GM12874 (cell line): ENCODE data around the gene NFIC.

ENCODE experiments used
- TF ChIP-seq, protein P1 (sequence below): IDR thresholded peaks from 2 replicates; pipeline ENCODE4 v1.5.1; 2011; ENCODE audit warnings: low read depth, mild to moderate bottlenecking, control low read depth, low read length, moderate library complexity; ENCODE audit not compliant: insufficient read depth

NFIC gene

DNA sequence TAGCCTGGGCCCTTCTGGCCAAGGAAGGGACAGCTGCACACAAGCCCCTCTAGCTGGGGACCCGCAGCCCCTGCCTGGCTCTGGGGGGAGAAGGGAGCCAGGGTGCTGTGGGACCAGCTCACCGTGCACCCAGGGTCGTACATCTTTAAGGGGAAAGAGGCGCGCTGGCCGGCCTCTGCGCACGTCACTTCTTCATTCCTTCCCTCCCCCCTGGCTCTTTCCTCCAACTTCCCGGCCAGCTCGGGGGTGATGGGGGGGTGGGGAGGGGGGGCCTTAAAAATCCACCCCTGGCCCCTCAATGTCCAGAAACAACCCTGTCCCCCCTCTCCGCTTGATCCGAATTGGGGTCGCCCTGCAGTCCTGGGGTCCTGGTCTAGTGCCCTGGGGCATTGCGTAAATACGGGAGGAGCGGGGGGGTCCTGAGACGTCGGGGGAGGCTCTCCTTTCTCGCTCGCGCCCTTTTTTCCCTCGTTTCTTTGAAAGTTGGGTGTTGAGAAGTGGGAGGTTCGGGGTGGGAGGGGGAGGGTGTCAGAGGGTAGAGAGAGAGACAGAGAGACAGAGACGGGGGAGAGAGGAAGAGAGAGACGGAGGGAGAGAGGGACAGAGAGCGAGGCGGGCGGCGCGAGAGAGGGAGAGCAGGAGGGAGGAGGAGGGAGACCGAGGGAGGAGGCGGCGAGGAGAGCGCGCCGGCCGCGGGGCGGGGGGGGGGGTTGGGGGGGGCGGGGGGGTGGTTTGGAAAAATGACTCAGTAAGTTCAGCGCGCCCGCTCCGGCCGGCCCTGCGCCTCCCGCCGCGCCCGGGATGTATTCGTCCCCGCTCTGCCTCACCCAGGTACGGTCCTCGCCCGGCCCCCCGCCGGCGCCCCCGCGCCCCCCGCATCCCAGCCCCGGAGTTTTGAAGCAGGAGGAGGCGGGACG lies at the start of gene NFIC:
TSS of gene NFIC (plus strand) at position 748 of the 917 bp plus-strand sequence. CDS start at position 802, 54 bp downstream.
- TF ChIP-seq, protein P1, sequence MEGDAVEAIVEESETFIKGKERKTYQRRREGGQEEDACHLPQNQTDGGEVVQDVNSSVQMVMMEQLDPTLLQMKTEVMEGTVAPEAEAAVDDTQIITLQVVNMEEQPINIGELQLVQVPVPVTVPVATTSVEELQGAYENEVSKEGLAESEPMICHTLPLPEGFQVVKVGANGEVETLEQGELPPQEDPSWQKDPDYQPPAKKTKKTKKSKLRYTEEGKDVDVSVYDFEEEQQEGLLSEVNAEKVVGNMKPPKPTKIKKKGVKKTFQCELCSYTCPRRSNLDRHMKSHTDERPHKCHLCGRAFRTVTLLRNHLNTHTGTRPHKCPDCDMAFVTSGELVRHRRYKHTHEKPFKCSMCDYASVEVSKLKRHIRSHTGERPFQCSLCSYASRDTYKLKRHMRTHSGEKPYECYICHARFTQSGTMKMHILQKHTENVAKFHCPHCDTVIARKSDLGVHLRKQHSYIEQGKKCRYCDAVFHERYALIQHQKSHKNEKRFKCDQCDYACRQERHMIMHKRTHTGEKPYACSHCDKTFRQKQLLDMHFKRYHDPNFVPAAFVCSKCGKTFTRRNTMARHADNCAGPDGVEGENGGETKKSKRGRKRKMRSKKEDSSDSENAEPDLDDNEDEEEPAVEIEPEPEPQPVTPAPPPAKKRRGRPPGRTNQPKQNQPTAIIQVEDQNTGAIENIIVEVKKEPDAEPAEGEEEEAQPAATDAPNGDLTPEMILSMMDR = no peak

DNA sequence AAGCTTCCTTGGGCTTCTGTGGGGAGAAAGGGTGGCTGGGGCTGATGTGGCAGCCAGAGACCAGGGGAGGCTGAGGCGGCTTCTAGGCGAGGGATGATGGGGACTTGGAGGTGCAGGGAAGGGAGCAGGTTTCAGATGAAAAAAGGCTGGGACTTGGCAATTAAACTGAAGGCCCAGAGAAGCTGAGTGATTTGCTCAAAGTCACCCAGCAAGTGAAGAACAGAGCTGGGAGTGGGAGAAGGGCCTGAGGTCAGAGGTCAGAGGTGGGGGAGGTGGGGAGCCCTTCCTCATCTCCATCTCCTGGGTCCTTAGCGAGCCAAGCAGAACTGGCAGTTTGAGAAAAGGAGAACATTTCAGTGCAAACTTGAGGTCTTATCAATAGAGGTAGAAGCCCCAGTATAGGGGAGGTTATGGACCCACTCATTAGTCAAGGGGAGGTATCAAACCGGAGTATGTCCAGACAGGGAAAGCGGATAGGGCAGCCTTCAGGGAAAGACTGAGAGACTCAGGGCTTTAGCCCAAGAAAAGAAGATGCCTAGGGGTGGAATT lies 49.6 kb upstream of the NFIC start:
- TF ChIP-seq, protein P1 = no peak

DNA sequence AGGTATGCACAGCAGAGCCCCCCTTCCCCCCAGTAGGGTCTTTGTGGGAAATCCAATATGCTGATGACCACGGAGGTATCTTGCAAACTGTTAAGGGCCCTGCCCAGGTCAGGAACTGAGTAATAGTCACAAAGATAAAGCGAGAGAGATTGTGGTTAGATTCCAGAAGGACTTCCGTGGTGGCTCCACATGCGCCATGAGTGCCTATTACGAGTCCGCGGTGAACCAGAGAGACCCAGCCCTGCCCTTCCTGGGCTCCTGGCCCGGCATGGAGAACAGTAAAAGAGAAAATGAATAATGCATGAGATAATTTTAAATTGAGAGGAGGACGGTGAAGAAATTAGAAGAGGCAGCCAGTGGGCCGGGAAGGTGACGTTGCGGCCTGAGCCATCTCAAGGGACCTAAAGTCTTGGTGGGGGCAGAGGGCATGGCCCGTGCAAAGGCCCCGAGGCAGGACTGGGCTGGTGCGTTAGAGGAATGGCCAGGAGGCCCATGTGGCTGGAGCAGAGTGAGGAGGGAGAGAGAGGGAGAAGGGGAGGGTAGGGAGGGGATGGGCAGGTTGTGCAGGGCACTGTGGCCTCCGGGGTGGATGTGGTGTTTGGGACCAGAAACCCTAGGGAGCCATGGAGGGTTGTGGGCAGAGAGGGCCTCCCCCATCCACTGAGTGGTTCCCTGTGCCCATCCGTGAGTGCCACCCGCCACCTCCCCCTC lies 46.6 kb upstream of the NFIC start:
- TF ChIP-seq, protein P1 = no peak

DNA sequence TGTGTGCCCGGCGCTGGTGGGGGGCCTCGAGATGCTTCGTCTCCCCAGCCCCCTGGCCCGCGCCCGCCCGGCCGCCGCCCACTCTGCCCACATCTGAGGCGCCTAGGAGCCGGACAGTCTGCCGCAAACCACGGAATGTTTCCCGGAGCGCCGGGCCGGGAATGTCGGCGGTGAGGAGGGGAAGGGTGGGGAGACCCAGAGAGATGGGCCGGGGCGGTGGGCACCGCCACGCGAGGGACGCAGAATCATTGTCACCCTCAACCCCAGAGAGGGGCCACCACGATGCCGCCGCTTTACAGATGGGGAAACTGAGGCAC lies 46.1 kb upstream of the NFIC start:
- TF ChIP-seq, protein P1 = no peak

DNA sequence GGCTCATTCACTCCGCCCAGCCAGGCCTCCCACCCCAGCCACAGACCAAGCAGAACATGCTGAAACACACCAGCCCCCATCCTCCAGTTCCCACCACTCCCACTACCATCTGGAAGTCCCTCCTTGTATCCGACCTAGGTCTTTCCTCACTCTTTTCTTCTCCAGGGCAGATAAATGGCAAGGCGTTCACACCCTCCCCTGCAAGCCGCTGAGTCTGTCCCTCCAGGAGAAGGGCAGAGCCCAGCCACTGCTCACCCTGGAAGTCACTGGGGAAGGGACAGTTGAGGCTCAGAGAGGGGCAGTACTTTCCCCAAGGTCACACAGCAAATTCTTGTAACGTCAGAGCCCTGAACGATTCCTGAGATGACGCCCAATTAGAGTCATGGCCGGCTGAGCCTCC lies 45.5 kb upstream of the NFIC start:
- TF ChIP-seq, protein P1 = no peak

DNA sequence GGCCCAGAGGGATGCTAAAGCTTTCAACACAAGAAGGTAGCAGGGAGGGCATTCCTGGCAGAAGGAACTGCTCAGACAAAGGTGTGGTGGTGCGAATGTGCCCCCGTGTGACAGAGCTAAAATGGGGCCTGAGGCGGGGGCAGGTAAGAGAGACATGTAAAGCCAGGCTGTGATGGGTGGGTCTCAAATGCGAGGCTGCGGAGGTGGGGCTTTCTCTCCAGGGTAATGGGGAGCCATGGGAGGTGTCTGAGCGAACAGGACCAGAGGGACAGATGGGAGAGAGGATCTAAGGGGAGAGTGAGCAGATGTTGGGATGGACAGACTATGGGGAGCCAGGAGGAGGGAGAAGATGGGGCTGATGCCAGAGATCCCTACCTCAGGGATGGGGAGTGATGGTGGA lies 44.7 kb upstream of the NFIC start:
- TF ChIP-seq, protein P1 = no peak
